NCI-H2196 treated with DMSO at 0.1 percent for 48 hours (cell line): ENCODE results near the gene TBC1D17.

Experiments used
- DNase-seq: peaks from one replicate; lab custom pipeline; 2025; ENCODE audit not compliant: unreplicated experiment; lab: John Stamatoyannopoulos, UW

Gene TBC1D17

GRCh38 chr19:49847731-49848696 lies 29.5 kb upstream of the TBC1D17 start:
- DNase-seq, result no peak

- DNase-seq, result no peak
Observed at GRCh38 chr19:49848938-49849337, 28.6 kb upstream of the TBC1D17 start.

- no peak for DNase-seq
Observed at GRCh38 chr19:49849433-49850220, 27.9 kb upstream of the TBC1D17 start.

- no peak for DNase-seq
Observed at GRCh38 chr19:49850221-49850486, 27.3 kb upstream of the TBC1D17 start.

- peak; percentile 90 for DNase-seq
Observed at GRCh38 chr19:49850487-49851342, 26.8 kb upstream of the TBC1D17 start, which contains the start of gene PTOV1. Gene PTOV1 (plus strand): TSS chr19:49851159.

- DNase-seq, result no peak
Observed at GRCh38 chr19:49851456-49852259, 25.8 kb upstream of the TBC1D17 start.

GRCh38 chr19:49852631-49853126 lies 24.8 kb upstream of the TBC1D17 start:
- DNase-seq, result no peak

- DNase-seq, result no peak
Observed at GRCh38 chr19:49853852-49854377, 23.6 kb upstream of the TBC1D17 start.

GRCh38 chr19:49854378-49855263 lies 22.9 kb upstream of the TBC1D17 start:
- no peak for DNase-seq

- no peak for DNase-seq
Observed at GRCh38 chr19:49855277-49855675, 22.2 kb upstream of the TBC1D17 start.

- DNase-seq, result no peak
Observed at GRCh38 chr19:49855676-49856573, 21.6 kb upstream of the TBC1D17 start.

- no peak for DNase-seq
Observed at GRCh38 chr19:49856574-49857021, 20.9 kb upstream of the TBC1D17 start.

GRCh38 chr19:49857061-49857837 lies 20.3 kb upstream of the TBC1D17 start:
- DNase-seq, result no peak

- no peak for DNase-seq
Observed at GRCh38 chr19:49857838-49858087, 19.7 kb upstream of the TBC1D17 start.

GRCh38 chr19:49858088-49858985 lies 19.2 kb upstream of the TBC1D17 start:
- no peak for DNase-seq

GRCh38 chr19:49859682-49860335 lies 17.7 kb upstream of the TBC1D17 start:
- DNase-seq, result no peak
